H1 (cell line): ENCODE measurements around the gene CERS3. TPM values are rescaled to one million over a fixed set of nuclear protein-coding genes. Genes with fewer than 3 reads are reported as not detected.

ENCODE experiments used
- CTCF ChIA-PET: fragments of 300-600 bp; sonication (Branson Sonifier 250); formaldehyde crosslinking; loops from one replicate; lab custom pipeline; 2021; ENCODE audit not compliant: partially characterized antibody; lab: Charles Lee
- POLR2A ChIA-PET: fragments of 300-600 bp; sonication (Branson Sonifier 250); formaldehyde crosslinking; loops from one replicate; lab custom pipeline; 2021; ENCODE audit warnings: inconsistent platforms; ENCODE audit not compliant: partially characterized antibody; lab: Charles Lee
- DNase-seq, 2 experiments: peaks; one replicate each; pipeline versions ENCODE4 v3.0.0 to v3.0.0-alpha.2; 2010 to 2022; ENCODE audit warnings: low spot score in 2 of 2, low read depth in 1 of 2, mixed read lengths in 1 of 2
- FAIRE-seq: peaks from 2 replicates; lab custom pipeline; 2011; peaks lifted over from hg19 to GRCh38; lab: Jason Lieb, UNC
- H2AFZ ChIP-seq: 2 replicates; pipeline ENCODE4 v1.8.1; 2012; ENCODE audit warnings: low read length, inconsistent platforms
- H2AK5ac ChIP-seq: 2 replicates; pipeline ENCODE4 v1.6.1; 2013; ENCODE audit warnings: low read depth, low read length
- H2BK120ac ChIP-seq: replicated peaks from 2 replicates; pipeline ENCODE3; 2013; ENCODE audit warnings: low read depth, low read length, inconsistent platforms
- H2BK12ac ChIP-seq: 2 replicates; pipeline ENCODE4 v1.6.1; 2013; ENCODE audit warnings: low read depth, low read length
- H2BK15ac ChIP-seq: 2 replicates; pipeline ENCODE4 v1.6.1; 2013; ENCODE audit warnings: low read length
- H2BK20ac ChIP-seq: 2 replicates; pipeline ENCODE4 v1.6.1; 2013; ENCODE audit warnings: low read length
- H2BK5ac ChIP-seq: 2 replicates; pipeline ENCODE4 v1.6.1; 2013; ENCODE audit warnings: low read depth, low read length
- H3K14ac ChIP-seq: 2 replicates; pipeline ENCODE4 v1.6.1; 2013; ENCODE audit warnings: inconsistent platforms; ENCODE audit not compliant: insufficient read length
- H3K18ac ChIP-seq: 2 replicates; pipeline ENCODE4 v1.6.1; 2013; ENCODE audit warnings: low read length; ENCODE audit errors: extremely low read depth
- H3K23ac ChIP-seq: 2 replicates; pipeline ENCODE4 v1.6.1; 2013; ENCODE audit warnings: inconsistent platforms; ENCODE audit not compliant: insufficient read length
- H3K23me2 ChIP-seq: 2 replicates; pipeline ENCODE4 v1.6.1; 2013; ENCODE audit warnings: low read depth, low read length
- H3K27ac ChIP-seq: 2 replicates; pipeline ENCODE4 v1.6.1; 2011; ENCODE audit warnings: low read depth, low read length, inconsistent platforms
- H3K27me3 ChIP-seq, 4 experiments: replicated peaks in 1 of 4; 1 replicate in 1 of 4; 2 replicates in 3 of 4; pipeline versions ENCODE4 v1.6.1 to v1.8.1; 2011 to 2013; ENCODE audit warnings: low read length in 3 of 4, mild to moderate bottlenecking in 3 of 4, inconsistent platforms in 2 of 4, mixed read lengths in 2 of 4, moderate library complexity in 1 of 4; ENCODE audit not compliant: control insufficient read depth in 3 of 4, insufficient read depth in 3 of 4; ENCODE audit errors: extremely low read depth in 1 of 4
- H3K36me3 ChIP-seq, 4 experiments: 2 replicates each; pipeline versions ENCODE4 v1.6.1 to v1.8.1; 2011 to 2013; ENCODE audit warnings: mild to moderate bottlenecking in 4 of 4, low read length in 3 of 4, moderate library complexity in 2 of 4, control low read depth in 1 of 4, inconsistent platforms in 1 of 4; ENCODE audit not compliant: insufficient read depth in 4 of 4, control insufficient read depth in 2 of 4
- H3K4ac ChIP-seq: replicated peaks from 2 replicates; pipeline ENCODE3; 2013; ENCODE audit warnings: low read length, low read depth, mixed read lengths, inconsistent platforms; ENCODE audit not compliant: insufficient read length
- H3K4me1 ChIP-seq, 4 experiments: replicated peaks in 1 of 4; 1 replicate in 1 of 4; 2 replicates in 3 of 4; pipeline versions ENCODE4 v1.6.1 to v1.8.1; 2011 to 2013; ENCODE audit warnings: low read length in 3 of 4, inconsistent platforms in 2 of 4, mixed read lengths in 1 of 4; ENCODE audit not compliant: insufficient read depth in 4 of 4, control insufficient read depth in 3 of 4
- H3K4me2 ChIP-seq, 2 experiments: 2 replicates each; pipeline versions ENCODE4 v1.6.1 to v1.8.1; 2011 to 2013; ENCODE audit warnings: low read depth in 2 of 2, low read length in 2 of 2, control low read depth in 1 of 2, inconsistent platforms in 1 of 2, mild to moderate bottlenecking in 1 of 2; ENCODE audit not compliant: insufficient read depth in 1 of 2
- H3K4me3 ChIP-seq, 4 experiments: fragments of 200-600, 300-600 bp in 1 of 4; sonication (generic), shearing (Covaris generic), sonication (Bioruptor Twin) in 1 of 4; 2 replicates each; pipeline versions ENCODE4 v1.5.1 to v1.8.1; 2011 to 2016; ENCODE audit warnings: low read length in 4 of 4, low read depth in 3 of 4, control low read depth in 2 of 4, inconsistent platforms in 2 of 4, mild to moderate bottlenecking in 2 of 4, mixed read lengths in 1 of 4, moderate library complexity in 1 of 4; ENCODE audit not compliant: insufficient read depth in 2 of 4; ENCODE audit errors: extremely low read depth in 1 of 4
- H3K56ac ChIP-seq: replicated peaks from 2 replicates; pipeline ENCODE3; 2013; ENCODE audit warnings: low read depth, mild to moderate bottlenecking, mixed read lengths, low read length, inconsistent platforms; ENCODE audit not compliant: insufficient read length
- H3K79me1 ChIP-seq: 2 replicates; pipeline ENCODE4 v1.6.1; 2013; ENCODE audit warnings: low read depth, low read length, control low read depth
- H3K79me2 ChIP-seq, 2 experiments: 2 replicates each; pipeline versions ENCODE4 v1.6.1 to v1.8.1; 2012 to 2013; ENCODE audit warnings: low read length in 2 of 2, mild to moderate bottlenecking in 2 of 2, inconsistent platforms in 1 of 2; ENCODE audit not compliant: insufficient read depth in 2 of 2, control insufficient read depth in 1 of 2
- H3K9ac ChIP-seq, 4 experiments: replicated peaks in 1 of 4; 1 replicate in 1 of 4; 2 replicates in 3 of 4; pipeline versions ENCODE4 v1.6.1 to v1.8.1; 2011 to 2013; ENCODE audit warnings: low read depth in 3 of 4, low read length in 3 of 4, control low read depth in 2 of 4, mild to moderate bottlenecking in 2 of 4, moderate library complexity in 2 of 4, inconsistent platforms in 1 of 4; ENCODE audit errors: extremely low read depth in 1 of 4
- H3K9me3 ChIP-seq, 2 experiments: 2 replicates each; pipeline versions ENCODE4 v1.6.1 to v1.8.1; 2012 to 2013; ENCODE audit warnings: mild to moderate bottlenecking in 2 of 2, moderate library complexity in 2 of 2, control low read depth in 1 of 2, inconsistent platforms in 1 of 2, low read depth in 1 of 2, low read length in 1 of 2, mixed read lengths in 1 of 2; ENCODE audit not compliant: insufficient read depth in 2 of 2
- H4K20me1 ChIP-seq, 2 experiments: replicated peaks in 1 of 2; 2 replicates each; pipeline versions ENCODE3 to v1.8.1; 2011 to 2013; ENCODE audit warnings: inconsistent platforms in 2 of 2, low read length in 2 of 2, mild to moderate bottlenecking in 1 of 2; ENCODE audit not compliant: insufficient read depth in 2 of 2, control insufficient read depth in 1 of 2
- H4K5ac ChIP-seq: 2 replicates; pipeline ENCODE4 v1.6.1; 2013; ENCODE audit warnings: low read length, low read depth, mixed read lengths, inconsistent platforms; ENCODE audit not compliant: insufficient read length
- H4K8ac ChIP-seq: 2 replicates; pipeline ENCODE4 v1.8.0; 2013; ENCODE audit warnings: mild to moderate bottlenecking, moderate library complexity, low read length, inconsistent platforms; ENCODE audit not compliant: insufficient read depth; ENCODE audit errors: extremely low read depth
- H4K91ac ChIP-seq: replicated peaks from 2 replicates; pipeline ENCODE3; 2013; ENCODE audit warnings: low read length, mixed read lengths, inconsistent platforms; ENCODE audit not compliant: insufficient read length
- RBBP5 ChIP-seq: IDR thresholded peaks from 2 replicates; pipeline ENCODE4 v1.7.1; 2012; ENCODE audit warnings: low read depth, mild to moderate bottlenecking, inconsistent platforms, low read length, moderate library complexity, borderline replicate concordance
- RXRA ChIP-seq: IDR thresholded peaks from 2 replicates; pipeline ENCODE4 v1.6.1; 2011; ENCODE audit warnings: low read depth, mild to moderate bottlenecking, low read length, moderate library complexity; ENCODE audit not compliant: insufficient read depth
- WGBS, 2 experiments: shearing (Covaris generic) in 1 of 2; methylation state at CpG; one replicate each; pipeline versions ENCODE4 v1.1.6 to v1.1.7; 2013 to 2015; ENCODE audit warnings: low lambda C conversion rate in 2 of 2, mixed read lengths in 2 of 2, inconsistent platforms in 1 of 2, low coverage in 1 of 2, missing lambda C conversion rate in 1 of 2; ENCODE audit not compliant: insufficient replicate concordance in 2 of 2, insufficient coverage in 1 of 2, insufficient read length in 1 of 2; ENCODE audit errors: extremely low coverage in 1 of 2, missing lambda C conversion rate in 1 of 2; 5-methylcytosine and 5-hydroxymethylcytosine counted together
- polyA plus RNA-seq, 7 experiments: library from polyadenylated mRNA; depleted of rRNA in 3 of 7; stranded (reverse) in 5 of 7; unstranded in 2 of 7; fragments of >200 nt in 5 of 7; fragments of 200-250 nt in 2 of 7; gene quantifications; 1 replicate in 5 of 7; 2 replicates in 1 of 7; 4 replicates in 1 of 7; pipeline versions ENCODE4 v1.2.1 to v1.2.3, GENCODE V29; 2011 to 2013; ENCODE audit warnings: missing spikeins in 2 of 7, mixed read lengths in 2 of 7
- total RNA-seq: library from RNA; stranded (reverse); fragmentation: NEBNext Ultra II Directional; extraction: Animal tissue kit (Norgen Biotek cat#: 25700); gene quantifications from 2 replicates; pipeline ENCODE4 v1.2.1, GENCODE V29; 2021

The CERS3 gene
- total and polyA plus RNA-seq, 2 of the 8 experiments (the other 6 are each of a cell fraction or from before 2014, with no cell fraction given), result 0.62 TPM; not detected in 1

DNA sequence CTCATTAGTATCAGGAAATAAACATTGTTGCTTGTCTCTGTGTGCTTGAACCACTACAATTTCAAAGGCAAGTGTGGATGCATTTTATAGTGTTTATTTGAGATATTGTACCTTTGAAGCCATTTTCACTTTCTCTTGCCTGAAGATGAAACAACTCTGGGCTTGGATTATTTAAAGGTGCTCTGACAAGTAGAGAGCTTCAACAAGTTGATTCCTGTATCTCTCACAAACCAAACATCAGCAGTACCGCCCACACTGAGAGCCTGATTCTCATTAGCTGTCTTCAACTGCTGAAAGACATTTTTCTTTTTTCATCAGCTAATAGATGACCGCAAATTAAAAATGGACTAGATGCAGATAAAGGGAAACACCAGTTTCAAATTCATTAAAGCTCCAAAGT, 806 bp upstream of the CERS3 start:
- POLR2A ChIA-PET, result no interaction called here
- Histone ChIP-seq H3K18ac (no peak overlapping the region), H3K27me3 (no peaks in the 10 kb centered on the region), H4K5ac (no peak overlapping the region), H3K23me2 (no peaks in the 10 kb centered on the region), H3K4me3 (no peak overlapping the region), H3K4ac (no peak overlapping the region), H3K4me2 (no peak overlapping the region), H4K8ac (no peak overlapping the region), H2BK120ac (no peak overlapping the region), H2BK12ac (no peak overlapping the region), H3K23ac (no peak overlapping the region), H3K56ac (no peak overlapping the region), H3K9ac (no peak overlapping the region), H2BK5ac (no peak overlapping the region), H3K36me3 (no peaks in the 10 kb centered on the region), H3K27ac (no peak overlapping the region), H4K91ac (no peak overlapping the region), H3K4me1 (no peaks in the 10 kb centered on the region), H2BK20ac (no peak overlapping the region), H3K14ac (no peak overlapping the region), H3K9me3 (peaks cover 38 to 46% of the 10 kb centered on the region in 2 experiments; a peak in 3 of 4 replicates), H2AK5ac (no peak overlapping the region), H3K79me2 (no peaks in the 10 kb centered on the region), H4K20me1 (no peaks in the 10 kb centered on the region), H3K79me1 (no peaks in the 10 kb centered on the region), H2BK15ac (no peak overlapping the region), H2AFZ (no peak overlapping the region)
- FAIRE-seq, result no peak
- WGBS, 2 experiments, result 92% methylated on average over 2 of the region's 2 CpGs; no CpG with 5 or more reads in 1 of the 2 experiments
- no peak for DNase-seq
- CTCF ChIA-PET, result no interaction called here
- TF ChIP-seq RXRA, result no peak
- no peak for TF ChIP-seq RBBP5
